PFSK-1 (cell line): ENCODE results near the gene SMIM7.

Experiments
- FOXP2 ChIP-seq: optimal IDR thresholded peaks from 2 replicates; pipeline ENCODE3; 2011; ENCODE audit warnings: borderline replicate concordance, control low read depth, inconsistent platforms; ENCODE audit not compliant: insufficient read depth; ENCODE audit errors: extremely low read length, extremely low read depth
- POLR2AphosphoS5 ChIP-seq: IDR thresholded peaks from 2 replicates; pipeline ENCODE4 v1.6.1; 2012; ENCODE audit warnings: low read depth, mild to moderate bottlenecking, control low read depth, low read length, moderate library complexity
- TAF1 ChIP-seq: IDR thresholded peaks from 2 replicates; pipeline ENCODE4 v1.6.1; 2012; ENCODE audit warnings: low read length, control low read depth, borderline replicate concordance; ENCODE audit not compliant: insufficient read depth

- TF ChIP-seq POLR2AphosphoS5 (no peak), FOXP2 (no peak), TAF1 (no peak)
Observed at GRCh38 chr19:16599655-16600346, 60.1 kb downstream of the SMIM7 start.
